ENCODE results near the gene UBE2B. TPM values are rescaled to one million over a fixed set of nuclear protein-coding genes. Genes with fewer than 3 reads are reported as not detected.
"Not testable (repeated sequence)": the region's sequence is repeated elsewhere in the genome, so short reads cannot be mapped to it uniquely, and the experiment has no call there.

The UBE2B gene
- total RNA-seq, 1 experiment from 2014 or later, result 39.7 TPM

DNA sequence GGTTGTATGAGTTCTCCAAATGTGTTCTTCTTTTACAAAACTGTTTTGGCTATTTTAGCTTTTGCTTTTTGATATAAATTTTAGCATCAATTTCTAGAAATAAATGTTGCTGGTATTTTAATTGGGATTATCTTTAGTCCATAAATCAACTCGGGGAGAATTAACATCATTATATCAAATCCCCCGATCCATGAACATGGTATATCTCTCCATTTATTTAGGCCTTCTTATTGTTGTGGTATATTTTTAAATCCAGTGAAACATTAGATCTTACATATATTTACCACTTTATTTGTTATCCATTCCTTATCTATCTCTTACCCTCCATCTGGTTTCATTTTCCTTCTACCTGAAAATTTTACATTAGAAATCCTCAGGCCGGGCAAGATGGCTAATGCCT lies 47.6 kb downstream of the UBE2B start (continued):
- TF ChIP-seq ZNF671 (CRISPR knock-in tag; IDR thresholded peaks at IDR 0.05), result no peak

DNA sequence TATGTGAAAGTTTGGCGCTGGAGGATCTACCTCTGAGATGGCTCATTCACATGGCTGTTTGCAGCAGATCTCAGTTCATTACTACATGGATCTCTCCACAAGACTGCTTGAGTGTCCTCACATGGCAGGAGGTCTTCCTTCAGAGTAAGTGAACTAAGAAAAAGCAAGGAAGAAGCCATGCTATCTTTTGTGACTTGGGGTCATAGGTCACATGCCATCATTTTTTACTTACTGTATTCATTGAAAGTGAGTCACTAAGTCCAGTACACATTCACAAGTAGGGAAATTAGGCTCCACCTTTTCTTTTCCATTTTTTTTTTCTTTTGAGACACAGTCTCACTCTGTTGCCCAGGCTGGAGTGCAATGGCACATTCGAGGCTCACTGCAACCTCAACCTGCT lies 49.0 kb downstream of the UBE2B start:
- H3K4me1 Mint-ChIP-seq, result peaks cover 9% of the 10 kb centered on the region; the same call in 1 of the 2 replicates
- TF ChIP-seq RELA (CRISPR knock-in tag; IDR thresholded peaks at IDR 0.05; ENCODE audit: borderline replicate concordance), result no peak
- TF ChIP-seq, protein P1, sequence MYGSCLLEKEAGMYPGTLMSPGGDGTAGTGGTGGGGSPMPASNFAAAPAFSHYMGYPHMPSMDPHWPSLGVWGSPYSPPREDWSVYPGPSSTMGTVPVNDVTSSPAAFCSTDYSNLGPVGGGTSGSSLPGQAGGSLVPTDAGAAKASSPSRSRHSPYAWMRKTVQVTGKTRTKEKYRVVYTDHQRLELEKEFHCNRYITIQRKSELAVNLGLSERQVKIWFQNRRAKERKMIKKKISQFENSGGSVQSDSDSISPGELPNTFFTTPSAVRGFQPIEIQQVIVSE (CRISPR knock-in tag; IDR thresholded peaks at IDR 0.05; ENCODE audit: borderline replicate concordance), result no peak
- no peak overlapping the region for H3K27ac Mint-ChIP-seq
- H3K27me3 Mint-ChIP-seq (ENCODE audit: low read depth), result no peaks in the 10 kb centered on the region
- peaks cover 8% of the 10 kb centered on the region; the same call in 1 of the 2 replicates for H3K9me3 Mint-ChIP-seq
- no peak overlapping the region for H3K4me3 Mint-ChIP-seq
- no peak for DNase-seq (ENCODE audit: low spot score)
- ChIA-PET POLR2A (no interaction called here), CTCF (interaction anchor here (0.6 kb wide), 1 partner anchor 53 kb away, joined by 4 read pairs; the partner anchor contains the start of gene CDKL3)
- ATAC-seq, result no peak
- no peaks in the 10 kb centered on the region; the same call in 1 of the 2 replicates for H3K36me3 Mint-ChIP-seq

DNA sequence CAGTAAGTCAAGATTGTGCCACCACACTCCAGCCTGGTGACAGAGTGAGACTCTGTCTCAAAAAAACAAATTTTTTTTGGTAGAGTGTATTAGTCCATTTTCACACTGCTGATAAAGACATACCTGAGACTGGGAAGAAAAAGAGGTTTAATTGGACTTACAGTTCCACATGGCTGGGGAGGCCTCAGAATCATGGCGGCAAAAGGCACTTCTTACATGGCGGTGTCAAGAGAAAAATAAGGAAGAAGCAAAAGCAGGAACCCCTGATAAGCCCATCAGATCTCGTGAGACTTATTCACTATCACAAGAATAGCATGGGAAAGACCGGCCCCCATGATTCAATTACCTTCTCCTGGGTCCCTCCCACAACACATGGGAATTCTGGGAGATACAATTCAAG lies 49.7 kb downstream of the UBE2B start:
- H3K9me3 Mint-ChIP-seq; CTCF ChIA-PET; H3K27me3 Mint-ChIP-seq (ENCODE audit: low read depth); H3K27ac Mint-ChIP-seq; ATAC-seq; POLR2A ChIA-PET; H3K4me1 Mint-ChIP-seq; H3K36me3 Mint-ChIP-seq; H3K4me3 Mint-ChIP-seq; DNase-seq (ENCODE audit: low spot score): not testable (repeated sequence)

DNA sequence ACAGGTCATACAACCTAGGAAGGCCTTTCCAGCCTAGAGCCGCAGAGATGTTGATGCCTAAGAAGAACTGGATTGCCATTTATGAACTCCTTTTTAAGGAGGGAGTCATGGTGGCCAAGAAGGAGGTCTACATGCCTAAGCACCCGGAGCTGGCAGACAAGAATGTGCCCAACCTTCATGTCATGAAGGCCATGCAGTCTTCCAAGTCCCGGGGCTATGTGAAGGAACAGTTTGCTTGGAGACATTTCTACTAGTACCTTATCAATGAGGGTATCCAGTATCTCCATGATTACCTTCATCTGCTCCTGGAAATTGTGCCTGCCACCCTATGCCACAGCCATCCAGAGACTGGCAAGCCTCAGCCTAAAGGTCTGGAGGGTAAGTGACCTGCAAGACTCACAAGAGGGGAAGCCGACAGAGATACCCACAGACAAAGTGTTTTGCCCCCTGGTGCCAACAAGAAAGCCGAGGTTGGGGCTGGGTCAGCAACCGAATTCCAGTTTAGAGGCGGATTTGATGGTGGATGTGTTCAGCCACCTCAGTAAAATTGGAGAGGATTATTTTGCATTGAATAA lies 51.5 kb downstream of the UBE2B start:
- TF ChIP-seq, protein P2, sequence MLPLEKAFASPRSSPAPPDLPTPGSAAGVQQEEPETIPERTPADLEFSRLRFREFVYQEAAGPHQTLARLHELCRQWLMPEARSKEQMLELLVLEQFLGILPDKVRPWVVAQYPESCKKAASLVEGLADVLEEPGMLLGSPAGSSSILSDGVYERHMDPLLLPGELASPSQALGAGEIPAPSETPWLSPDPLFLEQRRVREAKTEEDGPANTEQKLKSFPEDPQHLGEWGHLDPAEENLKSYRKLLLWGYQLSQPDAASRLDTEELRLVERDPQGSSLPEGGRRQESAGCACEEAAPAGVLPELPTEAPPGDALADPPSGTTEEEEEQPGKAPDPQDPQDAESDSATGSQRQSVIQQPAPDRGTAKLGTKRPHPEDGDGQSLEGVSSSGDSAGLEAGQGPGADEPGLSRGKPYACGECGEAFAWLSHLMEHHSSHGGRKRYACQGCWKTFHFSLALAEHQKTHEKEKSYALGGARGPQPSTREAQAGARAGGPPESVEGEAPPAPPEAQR (CRISPR knock-in tag; IDR thresholded peaks at IDR 0.05), result no peak
- TF ChIP-seq ZNF671 (CRISPR knock-in tag; IDR thresholded peaks at IDR 0.05), result no peak
- no peak for TF ChIP-seq CREB1 (CRISPR knock-in tag; IDR thresholded peaks at IDR 0.05)
- TF ChIP-seq, protein P1 (CRISPR knock-in tag; IDR thresholded peaks at IDR 0.05; ENCODE audit: borderline replicate concordance), result no peak
- TF ChIP-seq, protein P3, sequence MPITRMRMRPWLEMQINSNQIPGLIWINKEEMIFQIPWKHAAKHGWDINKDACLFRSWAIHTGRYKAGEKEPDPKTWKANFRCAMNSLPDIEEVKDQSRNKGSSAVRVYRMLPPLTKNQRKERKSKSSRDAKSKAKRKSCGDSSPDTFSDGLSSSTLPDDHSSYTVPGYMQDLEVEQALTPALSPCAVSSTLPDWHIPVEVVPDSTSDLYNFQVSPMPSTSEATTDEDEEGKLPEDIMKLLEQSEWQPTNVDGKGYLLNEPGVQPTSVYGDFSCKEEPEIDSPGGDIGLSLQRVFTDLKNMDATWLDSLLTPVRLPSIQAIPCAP (CRISPR knock-in tag; IDR thresholded peaks at IDR 0.05), result no peak
- TF ChIP-seq, protein P4, sequence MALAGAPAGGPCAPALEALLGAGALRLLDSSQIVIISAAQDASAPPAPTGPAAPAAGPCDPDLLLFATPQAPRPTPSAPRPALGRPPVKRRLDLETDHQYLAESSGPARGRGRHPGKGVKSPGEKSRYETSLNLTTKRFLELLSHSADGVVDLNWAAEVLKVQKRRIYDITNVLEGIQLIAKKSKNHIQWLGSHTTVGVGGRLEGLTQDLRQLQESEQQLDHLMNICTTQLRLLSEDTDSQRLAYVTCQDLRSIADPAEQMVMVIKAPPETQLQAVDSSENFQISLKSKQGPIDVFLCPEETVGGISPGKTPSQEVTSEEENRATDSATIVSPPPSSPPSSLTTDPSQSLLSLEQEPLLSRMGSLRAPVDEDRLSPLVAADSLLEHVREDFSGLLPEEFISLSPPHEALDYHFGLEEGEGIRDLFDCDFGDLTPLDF (CRISPR knock-in tag; IDR thresholded peaks at IDR 0.05), result no peak
- TF ChIP-seq, protein P5, sequence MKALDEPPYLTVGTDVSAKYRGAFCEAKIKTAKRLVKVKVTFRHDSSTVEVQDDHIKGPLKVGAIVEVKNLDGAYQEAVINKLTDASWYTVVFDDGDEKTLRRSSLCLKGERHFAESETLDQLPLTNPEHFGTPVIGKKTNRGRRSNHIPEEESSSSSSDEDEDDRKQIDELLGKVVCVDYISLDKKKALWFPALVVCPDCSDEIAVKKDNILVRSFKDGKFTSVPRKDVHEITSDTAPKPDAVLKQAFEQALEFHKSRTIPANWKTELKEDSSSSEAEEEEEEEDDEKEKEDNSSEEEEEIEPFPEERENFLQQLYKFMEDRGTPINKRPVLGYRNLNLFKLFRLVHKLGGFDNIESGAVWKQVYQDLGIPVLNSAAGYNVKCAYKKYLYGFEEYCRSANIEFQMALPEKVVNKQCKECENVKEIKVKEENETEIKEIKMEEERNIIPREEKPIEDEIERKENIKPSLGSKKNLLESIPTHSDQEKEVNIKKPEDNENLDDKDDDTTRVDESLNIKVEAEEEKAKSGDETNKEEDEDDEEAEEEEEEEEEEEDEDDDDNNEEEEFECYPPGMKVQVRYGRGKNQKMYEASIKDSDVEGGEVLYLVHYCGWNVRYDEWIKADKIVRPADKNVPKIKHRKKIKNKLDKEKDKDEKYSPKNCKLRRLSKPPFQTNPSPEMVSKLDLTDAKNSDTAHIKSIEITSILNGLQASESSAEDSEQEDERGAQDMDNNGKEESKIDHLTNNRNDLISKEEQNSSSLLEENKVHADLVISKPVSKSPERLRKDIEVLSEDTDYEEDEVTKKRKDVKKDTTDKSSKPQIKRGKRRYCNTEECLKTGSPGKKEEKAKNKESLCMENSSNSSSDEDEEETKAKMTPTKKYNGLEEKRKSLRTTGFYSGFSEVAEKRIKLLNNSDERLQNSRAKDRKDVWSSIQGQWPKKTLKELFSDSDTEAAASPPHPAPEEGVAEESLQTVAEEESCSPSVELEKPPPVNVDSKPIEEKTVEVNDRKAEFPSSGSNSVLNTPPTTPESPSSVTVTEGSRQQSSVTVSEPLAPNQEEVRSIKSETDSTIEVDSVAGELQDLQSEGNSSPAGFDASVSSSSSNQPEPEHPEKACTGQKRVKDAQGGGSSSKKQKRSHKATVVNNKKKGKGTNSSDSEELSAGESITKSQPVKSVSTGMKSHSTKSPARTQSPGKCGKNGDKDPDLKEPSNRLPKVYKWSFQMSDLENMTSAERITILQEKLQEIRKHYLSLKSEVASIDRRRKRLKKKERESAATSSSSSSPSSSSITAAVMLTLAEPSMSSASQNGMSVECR (CRISPR knock-in tag; IDR thresholded peaks at IDR 0.05; ENCODE audit: borderline replicate concordance), result no peak
- TF ChIP-seq NR2C2 (CRISPR knock-in tag; IDR thresholded peaks at IDR 0.05), result no peak
- no peak for TF ChIP-seq NFATC4 (CRISPR knock-in tag; IDR thresholded peaks at IDR 0.05)
- TF ChIP-seq GTF2I (CRISPR knock-in tag; conservative IDR thresholded peaks at IDR 0.05), result no peak
- TF ChIP-seq, protein P6, sequence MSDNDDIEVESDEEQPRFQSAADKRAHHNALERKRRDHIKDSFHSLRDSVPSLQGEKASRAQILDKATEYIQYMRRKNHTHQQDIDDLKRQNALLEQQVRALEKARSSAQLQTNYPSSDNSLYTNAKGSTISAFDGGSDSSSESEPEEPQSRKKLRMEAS (CRISPR knock-in tag; IDR thresholded peaks at IDR 0.05), result no peak
- no peak for TF ChIP-seq SOX15 (CRISPR knock-in tag; IDR thresholded peaks at IDR 0.05)
- no peak for TF ChIP-seq HMGA2 (CRISPR knock-in tag; IDR thresholded peaks at IDR 0.05)
- TF ChIP-seq ZNF121 (CRISPR knock-in tag; IDR thresholded peaks at IDR 0.05), result no peak
- TF ChIP-seq, protein P7, sequence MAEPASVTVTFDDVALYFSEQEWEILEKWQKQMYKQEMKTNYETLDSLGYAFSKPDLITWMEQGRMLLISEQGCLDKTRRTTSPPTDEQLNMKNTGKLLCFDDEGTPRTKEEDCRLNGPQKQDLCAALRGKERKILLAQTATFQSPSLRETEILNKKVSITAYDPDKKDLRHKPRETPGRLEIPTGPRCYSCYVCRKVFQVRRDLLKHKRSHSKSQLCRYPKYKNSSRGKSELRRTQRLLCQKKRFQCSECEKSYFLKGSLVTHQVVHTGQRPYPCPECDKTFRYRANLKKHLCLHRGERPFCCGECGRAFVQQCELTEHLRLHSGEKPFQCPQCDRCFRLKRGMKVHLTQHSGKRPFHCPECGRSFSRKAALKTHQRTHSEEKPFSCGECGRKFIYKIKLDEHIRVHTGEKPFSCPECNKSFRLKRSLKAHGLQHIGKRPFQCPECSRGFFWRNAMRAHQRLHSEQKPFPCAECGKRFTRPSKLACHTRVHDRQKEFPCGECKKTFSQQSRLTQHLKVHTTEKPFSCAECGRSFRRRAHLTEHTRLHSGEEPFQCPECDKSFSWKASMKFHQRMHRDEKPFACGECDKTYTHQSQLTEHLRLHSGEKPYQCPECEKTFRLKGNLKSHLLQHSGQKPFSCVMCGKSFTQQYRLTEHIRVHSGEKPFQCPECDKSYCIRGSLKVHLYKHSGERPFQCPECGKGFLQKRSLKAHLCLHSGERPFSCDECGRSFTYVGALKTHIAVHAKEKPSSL (CRISPR knock-in tag; conservative IDR thresholded peaks at IDR 0.05), result no peak
- ATAC-seq, result no peak
- POLR2A ChIA-PET, result no interaction called here
- no peak overlapping the region for H3K4me3 Mint-ChIP-seq
- no peak overlapping the region for H3K27ac Mint-ChIP-seq
- H3K9me3 Mint-ChIP-seq, result peaks cover 8% of the 10 kb centered on the region; the same call in 1 of the 2 replicates
- peaks cover 23% of the 10 kb centered on the region for H3K4me1 Mint-ChIP-seq
- CTCF ChIA-PET, result no interaction called here
- no peaks in the 10 kb centered on the region for H3K27me3 Mint-ChIP-seq (ENCODE audit: low read depth)
- no peaks in the 10 kb centered on the region; the same call in 1 of the 2 replicates for H3K36me3 Mint-ChIP-seq
- no peak for DNase-seq (ENCODE audit: low spot score)
